ENCODE data around the gene HARBI1. TPM values are rescaled to one million over a fixed set of nuclear protein-coding genes. Genes with fewer than 3 reads are reported as not detected.
A peak's percentile ranks its signal among the peaks of the same experiment; 100 is the strongest.

HARBI1 gene
- total and polyA plus RNA-seq, 9 of the 15 experiments (the other 6 are each of a cell fraction or from before 2014, with no cell fraction given): 3.5 to 8.4 (median 5.5) TPM

DNA sequence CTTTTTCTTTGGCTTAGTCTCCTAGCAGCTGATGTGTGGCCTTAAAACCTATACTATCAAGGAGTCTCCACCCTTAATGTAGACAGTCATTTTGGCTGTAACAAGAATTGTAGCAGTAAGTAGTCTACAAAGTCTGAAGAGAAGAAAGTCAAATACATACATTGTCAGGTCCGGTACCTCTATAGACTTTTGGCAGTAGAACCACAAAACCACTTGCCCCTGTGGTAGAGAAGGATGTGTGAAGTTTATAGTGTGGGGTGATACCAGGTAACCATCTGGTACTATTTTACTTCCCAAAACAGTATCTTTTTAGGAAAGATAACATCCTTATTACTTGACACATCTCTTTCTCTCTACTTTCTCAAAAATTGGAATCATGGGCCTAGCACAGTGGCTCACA, 15.5 kb upstream of the HARBI1 start:
- no peaks in the 10 kb centered on the region for H3K27me3 ChIP-seq (ENCODE audit: control insufficient read depth in 2 of 2, insufficient read depth in 2 of 2, low read length in 2 of 2)
- DNase-seq (ENCODE audit: extremely low read depth in 1 of 4, low spot score in 3 of 4) (no peak), FAIRE-seq (no peak), ATAC-seq (no peak)
- H2AFZ ChIP-seq (ENCODE audit: low read depth, low read length): no peak overlapping the region
- no peak overlapping the region for H3K27ac ChIP-seq (ENCODE audit: extremely low read depth, low read depth, low read length)
- no peaks in the 10 kb centered on the region for H3K4me1 ChIP-seq (replicated peaks in 1 of 2; ENCODE audit: control insufficient read depth in 2 of 2, insufficient read depth in 2 of 2, low read length in 2 of 2)
- no peaks in the 10 kb centered on the region for H3K79me2 ChIP-seq (ENCODE audit: control insufficient read depth, insufficient read depth, low read length)
- TF ChIP-seq, protein P1, sequence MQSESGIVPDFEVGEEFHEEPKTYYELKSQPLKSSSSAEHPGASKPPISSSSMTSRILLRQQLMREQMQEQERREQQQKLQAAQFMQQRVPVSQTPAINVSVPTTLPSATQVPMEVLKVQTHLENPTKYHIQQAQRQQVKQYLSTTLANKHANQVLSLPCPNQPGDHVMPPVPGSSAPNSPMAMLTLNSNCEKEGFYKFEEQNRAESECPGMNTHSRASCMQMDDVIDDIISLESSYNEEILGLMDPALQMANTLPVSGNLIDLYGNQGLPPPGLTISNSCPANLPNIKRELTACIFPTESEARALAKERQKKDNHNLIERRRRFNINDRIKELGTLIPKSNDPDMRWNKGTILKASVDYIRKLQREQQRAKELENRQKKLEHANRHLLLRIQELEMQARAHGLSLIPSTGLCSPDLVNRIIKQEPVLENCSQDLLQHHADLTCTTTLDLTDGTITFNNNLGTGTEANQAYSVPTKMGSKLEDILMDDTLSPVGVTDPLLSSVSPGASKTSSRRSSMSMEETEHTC (IDR thresholded peaks at IDR 0.05): no peak
- TF ChIP-seq, protein P2, sequence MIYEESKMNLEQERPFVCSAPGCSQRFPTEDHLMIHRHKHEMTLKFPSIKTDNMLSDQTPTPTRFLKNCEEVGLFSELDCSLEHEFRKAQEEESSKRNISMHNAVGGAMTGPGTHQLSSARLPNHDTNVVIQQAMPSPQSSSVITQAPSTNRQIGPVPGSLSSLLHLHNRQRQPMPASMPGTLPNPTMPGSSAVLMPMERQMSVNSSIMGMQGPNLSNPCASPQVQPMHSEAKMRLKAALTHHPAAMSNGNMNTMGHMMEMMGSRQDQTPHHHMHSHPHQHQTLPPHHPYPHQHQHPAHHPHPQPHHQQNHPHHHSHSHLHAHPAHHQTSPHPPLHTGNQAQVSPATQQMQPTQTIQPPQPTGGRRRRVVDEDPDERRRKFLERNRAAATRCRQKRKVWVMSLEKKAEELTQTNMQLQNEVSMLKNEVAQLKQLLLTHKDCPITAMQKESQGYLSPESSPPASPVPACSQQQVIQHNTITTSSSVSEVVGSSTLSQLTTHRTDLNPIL (CRISPR knock-in tag; IDR thresholded peaks at IDR 0.05): no peak
- TF ChIP-seq, protein P3, sequence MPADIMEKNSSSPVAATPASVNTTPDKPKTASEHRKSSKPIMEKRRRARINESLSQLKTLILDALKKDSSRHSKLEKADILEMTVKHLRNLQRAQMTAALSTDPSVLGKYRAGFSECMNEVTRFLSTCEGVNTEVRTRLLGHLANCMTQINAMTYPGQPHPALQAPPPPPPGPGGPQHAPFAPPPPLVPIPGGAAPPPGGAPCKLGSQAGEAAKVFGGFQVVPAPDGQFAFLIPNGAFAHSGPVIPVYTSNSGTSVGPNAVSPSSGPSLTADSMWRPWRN (IDR thresholded peaks at IDR 0.05; ENCODE audit: low read depth): no peak
- no peak for TF ChIP-seq FOXP1 (CRISPR knock-in tag; IDR thresholded peaks at IDR 0.05)
- TF ChIP-seq SIN3B (IDR thresholded peaks at IDR 0.05; ENCODE audit: low read depth): no peak
- in situ Hi-C loops (cut with MboI) (no loop called here), intact Hi-C loops (cut with micrococcal nuclease) (no loop called here)
- 91% methylated on average over 1 of the region's 1 CpG for WGBS (ENCODE audit: insufficient coverage, low coverage, missing lambda C conversion rate)
- no peak overlapping the region for H3K4me2 ChIP-seq (ENCODE audit: insufficient read depth, low read length)
- no peak overlapping the region for H3K9ac ChIP-seq (ENCODE audit: insufficient read depth in 1 of 2, low read depth in 2 of 2, low read length in 2 of 2)
- H3K9me3 ChIP-seq (replicated peaks; ENCODE audit: control insufficient read depth, insufficient read depth, low read depth, low read length): no peaks in the 10 kb centered on the region
- BruUV-seq (replicated peaks): TSS peak; percentile 29
- peaks cover 38% of the 10 kb centered on the region for H3K36me3 ChIP-seq (ENCODE audit: control insufficient read depth, insufficient read depth, low read length)
- no peak overlapping the region for H3K4me3 ChIP-seq
- ChIA-PET POLR2A (interaction anchor here (2.9 kb wide), 1 partner anchor 11 kb away, joined by 8 read pairs; no protein-coding TSS in a partner anchor), CTCF (ENCODE audit: low intra/inter-chr PET ratio) (no interaction called here)
- no peaks in the 10 kb centered on the region for H4K20me1 ChIP-seq (replicated peaks; ENCODE audit: control insufficient read depth, insufficient read depth, low read length)
- H3K9me1 ChIP-seq (ENCODE audit: control insufficient read depth, insufficient read depth, low read length): no peaks in the 10 kb centered on the region

All from K562 (cell line).